Calu3 (cell line): Measurements from ENCODE around the gene OPTC. TPM values are rescaled to one million over a fixed set of nuclear protein-coding genes. Genes with fewer than 3 reads are reported as not detected.

Source experiments
- BruUV-seq: library from RNA; stranded (reverse); fragments of 400-500 nt; replicated peaks from 2 replicates; lab custom pipeline; 2021; lab: Mats Ljungman, UMichigan
- CTCF ChIA-PET: fragments of 300-600 bp; sonication (Branson Sonifier 250); formaldehyde crosslinking; loops from one replicate; lab custom pipeline; 2022; ENCODE audit warnings: antibody characterized with exemption; lab: Charles Lee
- DNase-seq: peaks from one replicate; pipeline ENCODE4 v3.0.0; 2022
- H3K27ac Mint-ChIP-seq: one replicate; pipeline ENCODE4 v1.8.0; 2022; ENCODE audit warnings: mixed read lengths; ENCODE audit not compliant: unreplicated experiment
- H3K27me3 Mint-ChIP-seq: one replicate; pipeline ENCODE4 v1.8.0; 2022; ENCODE audit warnings: mixed read lengths; ENCODE audit not compliant: unreplicated experiment
- H3K36me3 Mint-ChIP-seq: one replicate; pipeline ENCODE4 v1.8.0; 2022; ENCODE audit warnings: mild to moderate bottlenecking, moderate library complexity, mixed read lengths; ENCODE audit not compliant: insufficient read depth, unreplicated experiment
- H3K4me1 Mint-ChIP-seq: one replicate; pipeline ENCODE4 v1.8.0; 2022; ENCODE audit warnings: mild to moderate bottlenecking, low read depth, mixed read lengths; ENCODE audit not compliant: unreplicated experiment
- H3K4me3 Mint-ChIP-seq: one replicate; pipeline ENCODE4 v1.8.0; 2022; ENCODE audit warnings: mild to moderate bottlenecking, low read depth, moderate library complexity, mixed read lengths; ENCODE audit not compliant: unreplicated experiment
- H3K9me3 Mint-ChIP-seq: one replicate; pipeline ENCODE4 v1.8.0; 2022; ENCODE audit warnings: low read depth, mixed read lengths; ENCODE audit not compliant: unreplicated experiment
- intact Hi-C: fragments of 100-400 bp; cut with micrococcal nuclease; formaldehyde crosslinking; loops from one replicate; pipeline ENCODE4 v1.10.0; 2022; ENCODE audit not compliant: unreplicated experiment
- total RNA-seq: library from RNA; stranded (reverse); gene quantifications from 2 replicates; pipeline ENCODE4 v1.2.3, GENCODE V29; 2022
- TF ChIP-seq, protein P1 (sequence below): fragments of 200-600 bp; IDR thresholded peaks from one replicate; pipeline ENCODE4 v1.8.0; 2022; ENCODE audit warnings: antibody characterized with exemption; ENCODE audit not compliant: unreplicated experiment

OPTC gene
- total RNA-seq, 1 experiment from 2014 or later, result not detected

- no peak overlapping the region for H3K27ac Mint-ChIP-seq
- H3K4me1 Mint-ChIP-seq, result peaks cover 26% of the 10 kb centered on the region
- no peaks in the 10 kb centered on the region for H3K36me3 Mint-ChIP-seq
Measured at GRCh38 chr1:203555511-203556046, 61.6 kb downstream of the OPTC start.

GRCh38 chr1:203556047-203556851 lies 62.3 kb downstream of the OPTC start:
- intact Hi-C loops, result no loop called here
- Mint-ChIP-seq H3K36me3 (no peaks in the 10 kb centered on the region), H3K4me1 (peaks cover 26% of the 10 kb centered on the region), H3K9me3 (no peaks in the 10 kb centered on the region), H3K27me3 (peaks cover 23% of the 10 kb centered on the region), H3K4me3 (no peak overlapping the region), H3K27ac (no peak overlapping the region)
- CTCF ChIA-PET, result interaction anchor here (0.5 kb wide), 1 partner anchor 70 kb away, joined by 5 read pairs; the partner anchor contains the start of gene ATP2B4
- DNase-seq, result no peak
- TF ChIP-seq, protein P1, sequence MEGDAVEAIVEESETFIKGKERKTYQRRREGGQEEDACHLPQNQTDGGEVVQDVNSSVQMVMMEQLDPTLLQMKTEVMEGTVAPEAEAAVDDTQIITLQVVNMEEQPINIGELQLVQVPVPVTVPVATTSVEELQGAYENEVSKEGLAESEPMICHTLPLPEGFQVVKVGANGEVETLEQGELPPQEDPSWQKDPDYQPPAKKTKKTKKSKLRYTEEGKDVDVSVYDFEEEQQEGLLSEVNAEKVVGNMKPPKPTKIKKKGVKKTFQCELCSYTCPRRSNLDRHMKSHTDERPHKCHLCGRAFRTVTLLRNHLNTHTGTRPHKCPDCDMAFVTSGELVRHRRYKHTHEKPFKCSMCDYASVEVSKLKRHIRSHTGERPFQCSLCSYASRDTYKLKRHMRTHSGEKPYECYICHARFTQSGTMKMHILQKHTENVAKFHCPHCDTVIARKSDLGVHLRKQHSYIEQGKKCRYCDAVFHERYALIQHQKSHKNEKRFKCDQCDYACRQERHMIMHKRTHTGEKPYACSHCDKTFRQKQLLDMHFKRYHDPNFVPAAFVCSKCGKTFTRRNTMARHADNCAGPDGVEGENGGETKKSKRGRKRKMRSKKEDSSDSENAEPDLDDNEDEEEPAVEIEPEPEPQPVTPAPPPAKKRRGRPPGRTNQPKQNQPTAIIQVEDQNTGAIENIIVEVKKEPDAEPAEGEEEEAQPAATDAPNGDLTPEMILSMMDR, result no peak
- BruUV-seq, result no TSS peak

More at GRCh38 chr1:203555511-203556046, 61.6 kb downstream of the OPTC start:
- Mint-ChIP-seq H3K9me3 (no peaks in the 10 kb centered on the region), H3K4me3 (no peak overlapping the region), H3K27me3 (peaks cover 16% of the 10 kb centered on the region)
- TF ChIP-seq, protein P1, result no peak
- BruUV-seq, result no TSS peak
- CTCF ChIA-PET, result interaction anchor here (0.5 kb wide), 1 partner anchor 71 kb away, joined by 5 read pairs; the partner anchor contains the start of gene ATP2B4
- intact Hi-C loops, result no loop called here
- DNase-seq, result no peak

GRCh38 chr1:203557390-203557789 lies 63.4 kb downstream of the OPTC start:
- no peak overlapping the region for H3K4me3 Mint-ChIP-seq
- peaks cover 26% of the 10 kb centered on the region for H3K4me1 Mint-ChIP-seq
- peaks cover 2% of the 10 kb centered on the region for H3K9me3 Mint-ChIP-seq
- intact Hi-C loops, result no loop called here
- DNase-seq, result no peak
- TF ChIP-seq, protein P1, result no peak
- no peak overlapping the region for H3K27ac Mint-ChIP-seq
- CTCF ChIA-PET, result no interaction called here
- peaks cover 35% of the 10 kb centered on the region for H3K27me3 Mint-ChIP-seq
- no TSS peak for BruUV-seq
- H3K36me3 Mint-ChIP-seq, result no peaks in the 10 kb centered on the region

DNA sequence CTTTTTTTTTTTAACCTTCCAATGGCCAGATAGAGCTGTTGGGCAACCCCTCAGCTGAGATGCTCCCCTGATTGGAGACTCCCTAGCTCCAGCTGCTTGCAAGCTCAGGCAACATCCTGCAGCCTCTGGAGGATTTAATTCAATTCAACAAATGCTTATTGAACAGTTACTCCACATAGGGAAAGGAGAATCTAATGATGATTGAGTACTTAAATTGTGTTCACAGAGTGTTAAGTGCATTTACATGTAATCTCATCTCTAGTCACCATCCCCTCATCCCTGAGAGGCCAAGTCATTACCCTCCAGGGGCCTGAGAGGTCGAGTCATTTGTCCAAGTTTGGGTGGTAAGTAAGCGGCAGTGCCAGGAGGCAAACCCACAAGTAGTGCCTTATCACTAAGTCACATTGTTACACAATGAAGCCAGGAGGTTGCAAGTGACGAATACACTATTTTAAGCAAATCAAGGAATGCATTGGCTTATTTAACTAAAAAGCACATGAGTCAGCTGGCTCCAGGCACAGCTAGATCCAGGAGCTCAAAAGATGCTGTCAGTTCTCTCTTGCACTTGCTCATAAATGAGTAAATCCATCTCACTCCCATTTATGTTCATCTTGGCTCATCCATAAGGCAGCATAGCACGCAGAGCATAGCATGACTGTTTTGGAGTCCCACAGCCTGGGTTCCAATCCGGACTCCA lies 64.3 kb downstream of the OPTC start:
- Mint-ChIP-seq H3K9me3 (peaks cover 2% of the 10 kb centered on the region), H3K27ac (no peak overlapping the region), H3K27me3 (peaks cover 43% of the 10 kb centered on the region), H3K4me3 (no peak overlapping the region), H3K36me3 (no peaks in the 10 kb centered on the region), H3K4me1 (peaks cover 26% of the 10 kb centered on the region)
- intact Hi-C loops, result no loop called here
- peak; percentile 25 for DNase-seq
- TF ChIP-seq, protein P1, result no peak
- no TSS peak for BruUV-seq
- CTCF ChIA-PET, result interaction anchor here (0.5 to 0.6 kb wide), 5 partner anchors 13 to 279 kb away, joined by 3 to 4 read pairs (median 4); no protein-coding TSS in a partner anchor
